HCT116 (cell line): ENCODE measurements around the gene ZKSCAN2. TPM values are rescaled to one million over a fixed set of nuclear protein-coding genes. Genes with fewer than 3 reads are reported as not detected.

Experiments used
- ATAC-seq: fragments of 200-7000 bp; cut with Tn5 transposase; 2 replicates; pipeline ENCODE4 v1.9.1; 2020; ENCODE audit warnings: mild to moderate bottlenecking, moderate library complexity
- BruUV-seq: library from RNA; stranded (reverse); fragments of 400-500 nt; replicated peaks from 2 replicates; lab custom pipeline; 2021; lab: Mats Ljungman, UMichigan
- CTCF ChIA-PET: fragments of 300-600 bp; sonication (Branson Sonifier 250); formaldehyde crosslinking; loops from one replicate; lab custom pipeline; 2021; ENCODE audit warnings: antibody characterized with exemption; lab: Charles Lee
- POLR2A ChIA-PET: fragments of 300-600, 350-600 bp; sonication (Branson Sonifier 250); formaldehyde crosslinking; loops from one replicate; lab custom pipeline; 2021; ENCODE audit warnings: antibody characterized with exemption; lab: Charles Lee
- RAD21 ChIA-PET, 2 experiments: fragments of 300-600 bp; sonication (Branson Sonifier 250); formaldehyde crosslinking; loops; one replicate each; lab custom pipeline; 2023; ENCODE audit warnings: low total read pairs in 2 of 2; ENCODE audit not compliant: uncharacterized antibody in 2 of 2, unreplicated experiment in 2 of 2, low non-redundant PET in 1 of 2; lab: Charles Lee
- DNase-seq: peaks from one replicate; pipeline ENCODE4 v3.0.0-alpha.2; 2010; ENCODE audit warnings: low read depth, low spot score
- H2AFZ ChIP-seq: fragments of 200-600 bp; shearing (Covaris generic), sonication (generic); 2 replicates; pipeline ENCODE4 v1.6.1; 2017; ENCODE audit warnings: low read depth, mixed run types, mixed read lengths, antibody characterized with exemption, low read length; ENCODE audit not compliant: poor library complexity, severe bottlenecking
- H3K27ac ChIP-seq: 2 replicates; pipeline ENCODE4 v1.5.1; 2012; ENCODE audit warnings: low read depth, low read length
- H3K27me3 ChIP-seq: fragments of 200-600 bp; sonication (generic); 2 replicates; pipeline ENCODE4 v1.6.1; 2016; ENCODE audit warnings: mixed run types, low read length, mixed read lengths; ENCODE audit not compliant: insufficient read depth
- H3K36me3 ChIP-seq, 2 experiments: fragments of 200-500 bp in 1 of 2; fragments of 200-600 bp in 1 of 2; sonication (Bioruptor generic) in 1 of 2; sonication (generic) in 1 of 2; 2 replicates each; pipeline versions ENCODE4 v1.5.1 to v1.6.1; 2014 to 2016; ENCODE audit warnings: low read length in 2 of 2, inconsistent platforms in 1 of 2, mixed read lengths in 1 of 2, mixed run types in 1 of 2; ENCODE audit not compliant: insufficient read depth in 2 of 2, control insufficient read depth in 1 of 2
- H3K4me1 ChIP-seq, 2 experiments: fragments of 200-600 bp in 1 of 2; sonication (generic) in 1 of 2; 2 replicates each; pipeline versions ENCODE4 v1.5.1 to v1.6.1; 2012 to 2017; ENCODE audit warnings: low read length in 2 of 2, inconsistent platforms in 1 of 2, mild to moderate bottlenecking in 1 of 2, mixed read lengths in 1 of 2, mixed run types in 1 of 2, moderate library complexity in 1 of 2; ENCODE audit not compliant: insufficient read depth in 2 of 2, control insufficient read depth in 1 of 2
- H3K4me2 ChIP-seq: fragments of 200-600 bp; sonication (generic); 2 replicates; pipeline ENCODE4 v1.6.1; 2017; ENCODE audit warnings: mixed run types, low read length, mixed read lengths
- H3K4me3 ChIP-seq, 2 experiments: fragments of 200-600 bp in 1 of 2; sonication (generic) in 1 of 2; replicated peaks in 1 of 2; 2 replicates each; pipeline ENCODE4 v1.5.1; 2011 to 2016; ENCODE audit warnings: low read length in 2 of 2, control low read depth in 1 of 2, low read depth in 1 of 2, mild to moderate bottlenecking in 1 of 2, mixed read lengths in 1 of 2, mixed run types in 1 of 2
- H3K79me2 ChIP-seq: fragments of 200-600 bp; sonication (generic); 2 replicates; pipeline ENCODE4 v1.6.1; 2017; ENCODE audit warnings: mild to moderate bottlenecking, mixed run types, low read length, moderate library complexity, mixed read lengths; ENCODE audit not compliant: insufficient read depth
- H3K9ac ChIP-seq: fragments of 200-600 bp; sonication (generic); 2 replicates; pipeline ENCODE4 v1.6.1; 2016; ENCODE audit warnings: low read length, mixed read lengths
- H3K9me2 ChIP-seq: fragments of 200-600 bp; sonication (generic), shearing (Covaris generic); 2 replicates; pipeline ENCODE4 v1.6.1; 2017; ENCODE audit warnings: mixed run types, mild to moderate bottlenecking, moderate library complexity; ENCODE audit not compliant: insufficient read depth
- H3K9me3 ChIP-seq, 2 experiments: fragments of 200-500 bp in 1 of 2; fragments of 200-600 bp in 1 of 2; sonication (Bioruptor generic) in 1 of 2; sonication (generic) in 1 of 2; 2 replicates each; pipeline ENCODE4 v1.6.1; 2014 to 2017; ENCODE audit warnings: low read length in 2 of 2, mixed read lengths in 2 of 2, inconsistent platforms in 1 of 2, low read depth in 1 of 2, mild to moderate bottlenecking in 1 of 2, mixed run types in 1 of 2, moderate library complexity in 1 of 2; ENCODE audit not compliant: control insufficient read depth in 1 of 2, insufficient read depth in 1 of 2
- H4K20me1 ChIP-seq: fragments of 200-600 bp; sonication (generic), shearing (Covaris generic); 2 replicates; pipeline ENCODE4 v1.6.1; 2017; ENCODE audit warnings: mixed run types, mild to moderate bottlenecking, moderate library complexity; ENCODE audit not compliant: insufficient read depth
- ATF3 ChIP-seq: IDR thresholded peaks from 2 replicates; pipeline ENCODE4 v1.6.1; 2012
- CTCF ChIP-seq, 3 experiments: fragments of 200-600 bp in 1 of 3; sonication (generic) in 1 of 3; IDR thresholded peaks in 2 of 3; conservative IDR thresholded peaks in 1 of 3; 2 replicates each; pipeline ENCODE4 v1.5.1; 2012 to 2017; ENCODE audit warnings: low read depth in 2 of 3, low read length in 2 of 3, antibody characterized with exemption in 1 of 3, borderline replicate concordance in 1 of 3, control low read depth in 1 of 3, mild to moderate bottlenecking in 1 of 3, mixed read lengths in 1 of 3, mixed run types in 1 of 3, moderate library complexity in 1 of 3; ENCODE audit not compliant: insufficient read depth in 1 of 3
- EZH2 ChIP-seq: fragments of 200-600 bp; sonication (generic); IDR thresholded peaks from 2 replicates; pipeline ENCODE4 v1.6.1; 2017; ENCODE audit warnings: antibody characterized with exemption, mixed run types
- EZH2phosphoT487 ChIP-seq: fragments of 200-600 bp; IDR thresholded peaks from 2 replicates; pipeline ENCODE4 v1.6.1; 2018; ENCODE audit warnings: antibody characterized with exemption, borderline replicate concordance
- FOSL1 ChIP-seq: IDR thresholded peaks from 2 replicates; pipeline ENCODE4 v1.6.1; 2012; ENCODE audit warnings: low read depth
- JUND ChIP-seq: IDR thresholded peaks from 2 replicates; pipeline ENCODE4 v1.6.1; 2012
- POLR2A ChIP-seq: IDR thresholded peaks from 2 replicates; pipeline ENCODE4 v1.7.0; 2011; ENCODE audit warnings: borderline replicate concordance; ENCODE audit not compliant: insufficient read depth, insufficient read length; ENCODE audit errors: extremely low read depth
- POLR2AphosphoS5 ChIP-seq: IDR thresholded peaks from 2 replicates; pipeline ENCODE4 v1.6.1; 2011; ENCODE audit warnings: mild to moderate bottlenecking, low read depth, low read length, moderate library complexity
- RAD21 ChIP-seq: IDR thresholded peaks from 2 replicates; pipeline ENCODE4 v1.6.1; 2012; ENCODE audit warnings: low read depth, mild to moderate bottlenecking
- SIN3A ChIP-seq: IDR thresholded peaks from 2 replicates; pipeline ENCODE4 v1.6.1; 2012; ENCODE audit warnings: low read depth
- SP1 ChIP-seq: IDR thresholded peaks from 2 replicates; pipeline ENCODE4 v1.6.1; 2012; ENCODE audit warnings: low read depth
- TCF7L2 ChIP-seq: IDR thresholded peaks from 2 replicates; pipeline ENCODE4 v1.7.0; 2011; ENCODE audit warnings: borderline replicate concordance, inconsistent platforms; ENCODE audit not compliant: insufficient read depth, insufficient read length; ENCODE audit errors: extremely low read depth
- YY1 ChIP-seq: IDR thresholded peaks from 2 replicates; pipeline ENCODE4 v1.6.1; 2011; ENCODE audit warnings: low read length, low read depth, moderate library complexity, mild to moderate bottlenecking; ENCODE audit not compliant: insufficient replicate concordance; ENCODE audit errors: extremely low read depth
- ZBTB33 ChIP-seq: IDR thresholded peaks from 2 replicates; pipeline ENCODE4 v1.6.1; 2011; ENCODE audit warnings: mild to moderate bottlenecking, low read length, moderate library complexity; ENCODE audit not compliant: insufficient replicate concordance; ENCODE audit errors: extremely low read depth
- intact Hi-C: fragments of 100-400 bp; cut with micrococcal nuclease; formaldehyde crosslinking; loops from 2 replicates; pipeline ENCODE4 v1.10.0; 2022
- total RNA-seq: library from RNA; stranded (reverse); gene quantifications from one replicate; pipeline ENCODE4 v1.2.1, GENCODE V29; 2021; ENCODE audit not compliant: unreplicated experiment

Gene ZKSCAN2
- total RNA-seq, 1 experiment from 2014 or later = 12.3 TPM

GRCh38 chr16:25187491-25187795 lies 70.2 kb downstream of the ZKSCAN2 start:
- H3K4me2 ChIP-seq = peak overlapping the region; percentile 58
- H3K27ac ChIP-seq = peak overlapping the region; percentile 60; the same call in 1 of the 2 replicates
- POLR2A ChIA-PET = no interaction called here
- peaks cover 9 to 20% of the 10 kb centered on the region in 2 experiments for H3K4me1 ChIP-seq
- no peak overlapping the region for H3K4me3 ChIP-seq
- no peaks in the 10 kb centered on the region for H3K27me3 ChIP-seq
- H3K9me3 ChIP-seq = no peaks in the 10 kb centered on the region
- no peak overlapping the region for H2AFZ ChIP-seq
- no peaks in the 10 kb centered on the region for H3K9me2 ChIP-seq
- RAD21 ChIA-PET = no interaction called here
- H3K9ac ChIP-seq = no peak overlapping the region
- CTCF ChIA-PET = no interaction called here
- no peaks in the 10 kb centered on the region for H3K79me2 ChIP-seq
- intact Hi-C loops = no loop called here
- no peaks in the 10 kb centered on the region for H3K36me3 ChIP-seq
- DNase-seq (no peak), ATAC-seq (peak; percentile 23; the same call in 1 of the 2 replicates)
- TF ChIP-seq SP1 (no peak), SIN3A (no peak), EZH2phosphoT487 (no peak), ZBTB33 (no peak), POLR2AphosphoS5 (no peak), YY1 (no peak), EZH2 (no peak), POLR2A (no peak), CTCF (IDR thresholded peaks at IDR 0.05 in 2 of 3, conservative IDR thresholded peaks at IDR 0.05 in 1 of 3; ENCODE audit: borderline replicate concordance in 1 of 3, insufficient read depth in 1 of 3, low read depth in 2 of 3, low read length in 2 of 3) (no peak), JUND (no peak), ATF3 (no peak), FOSL1 (no peak), TCF7L2 (no peak), RAD21 (no peak)
- BruUV-seq = no TSS peak
- H4K20me1 ChIP-seq = no peaks in the 10 kb centered on the region

Other genes with a start within 250 kb of the ZKSCAN2 start
- 45.5 TPM for gene ARHGAP17, start 242.5 kb downstream of the ZKSCAN2 start, total RNA-seq
- gene LCMT1, start 146.1 kb downstream of the ZKSCAN2 start, total RNA-seq = 52.4 TPM
- gene AQP8, start 40.9 kb downstream of the ZKSCAN2 start, total RNA-seq = not detected